GM12878 (cell line): ENCODE data around the gene SCN4A. TPM values are rescaled to one million over a fixed set of nuclear protein-coding genes. Genes with fewer than 3 reads are reported as not detected.

Experiments
- ATAC-seq: fragments of 200-7000 bp; cut with Tn5 transposase; 3 replicates; pipeline ENCODE4 v1.9.1; 2020; ENCODE audit warnings: mild to moderate bottlenecking, moderate library complexity
- BruUV-seq: library from RNA; stranded (reverse); fragments of 400-500 nt; replicated peaks from 2 replicates; lab custom pipeline; 2021; lab: Mats Ljungman, UMichigan
- CTCF ChIA-PET: fragments of 300-600 bp; sonication (Branson Sonifier 250); formaldehyde crosslinking; extraction: SDS; loops from one replicate; lab custom pipeline; 2021; ENCODE audit warnings: inconsistent platforms; lab: Yijun Ruan, JAX
- POLR2A ChIA-PET: fragments of 350-600 bp; formaldehyde crosslinking; extraction: SDS; loops from one replicate; lab custom pipeline; 2021; ENCODE audit warnings: inconsistent platforms; lab: Charles Lee
- RAD21 ChIA-PET: fragments of 300-600 bp; sonication (Branson Sonifier 250); formaldehyde crosslinking; loops from one replicate; lab custom pipeline; 2023; ENCODE audit warnings: antibody characterized with exemption; ENCODE audit not compliant: unreplicated experiment; lab: Charles Lee
- SMC1A ChIA-PET: fragments of 300-600 bp; sonication (Branson Sonifier 250); formaldehyde crosslinking; loops from one replicate; lab custom pipeline; 2023; ENCODE audit not compliant: unreplicated experiment, uncharacterized antibody; lab: Charles Lee
- DNase-seq: peaks from one replicate; pipeline ENCODE4 v3.0.0-alpha.2; 2011; ENCODE audit warnings: low read depth, low spot score
- FAIRE-seq: peaks from 3 replicates; lab custom pipeline; 2011; peaks lifted over from hg19 to GRCh38; lab: Jason Lieb, UNC
- H2AFZ ChIP-seq: 2 replicates; pipeline ENCODE4 v1.6.0; 2011; ENCODE audit warnings: low read depth, low read length, control low read depth; ENCODE audit not compliant: control insufficient read depth
- H3K27ac ChIP-seq: 2 replicates; pipeline ENCODE4 v1.5.1; 2011; ENCODE audit warnings: control low read depth; ENCODE audit not compliant: control insufficient read depth, insufficient read depth
- H3K27me3 ChIP-seq, 2 experiments: replicated peaks in 1 of 2; 2 replicates each; pipeline versions ENCODE4 v1.6.0 to v1.6.1; 2011; ENCODE audit warnings: low read length in 1 of 2; ENCODE audit not compliant: control insufficient read depth in 2 of 2, insufficient read depth in 2 of 2
- H3K36me3 ChIP-seq, 2 experiments: 2 replicates each; pipeline ENCODE4 v1.5.1; 2011; ENCODE audit warnings: low read length in 1 of 2; ENCODE audit not compliant: control insufficient read depth in 2 of 2, insufficient read depth in 2 of 2
- H3K4me1 ChIP-seq: 2 replicates; pipeline ENCODE4 v1.6.1; 2011; ENCODE audit warnings: mild to moderate bottlenecking, low read length, moderate library complexity, mixed read lengths; ENCODE audit not compliant: control insufficient read depth, insufficient read depth
- H3K4me2 ChIP-seq: 2 replicates; pipeline ENCODE4 v1.6.0; 2011; ENCODE audit warnings: control low read depth; ENCODE audit not compliant: control insufficient read depth, insufficient read depth
- H3K4me3 ChIP-seq: fragments of 200-600 bp; sonication (generic); 2 replicates; pipeline ENCODE4 v1.5.1; 2016
- H3K79me2 ChIP-seq: 2 replicates; pipeline ENCODE4 v1.6.0; 2011; ENCODE audit warnings: low read length; ENCODE audit not compliant: control insufficient read depth, insufficient read depth
- H3K9ac ChIP-seq: 2 replicates; pipeline ENCODE4 v1.8.0; 2011; ENCODE audit warnings: low read length, control low read depth, mixed read lengths; ENCODE audit not compliant: control insufficient read depth, insufficient read depth
- H3K9me3 ChIP-seq: replicated peaks from 3 replicates; pipeline ENCODE4 v1.5.1; 2011; ENCODE audit warnings: mild to moderate bottlenecking, low read length; ENCODE audit not compliant: control insufficient read depth, insufficient read depth
- H4K20me1 ChIP-seq: 2 replicates; pipeline ENCODE4 v1.6.0; 2011; ENCODE audit not compliant: control insufficient read depth, insufficient read depth
- BCL3 ChIP-seq: IDR thresholded peaks from 2 replicates; pipeline ENCODE4 v1.6.1; 2011; ENCODE audit warnings: borderline replicate concordance, low read depth, mild to moderate bottlenecking, moderate library complexity, low read length; ENCODE audit not compliant: insufficient read depth, poor library complexity, severe bottlenecking
- DPF2 ChIP-seq: fragments of 450-650 bp; IDR thresholded peaks from 2 replicates; pipeline ENCODE4 v1.6.1; 2017; ENCODE audit warnings: mild to moderate bottlenecking
- HDAC2 ChIP-seq: fragments of 200-600 bp; sonication (generic); IDR thresholded peaks from 2 replicates; pipeline ENCODE4 v1.6.1; 2017
- IRF4 ChIP-seq: IDR thresholded peaks from 2 replicates; pipeline ENCODE4 v1.6.1; 2011; ENCODE audit warnings: low read depth, low read length
- KLF5 ChIP-seq: fragments of 450-650 bp; IDR thresholded peaks from 2 replicates; pipeline ENCODE4 v1.6.1; 2014; ENCODE audit warnings: mild to moderate bottlenecking; ENCODE audit not compliant: partially characterized antibody
- TCF3 ChIP-seq: IDR thresholded peaks from 2 replicates; pipeline ENCODE4 v1.6.1; 2012; ENCODE audit warnings: low read depth, mild to moderate bottlenecking, low read length, borderline replicate concordance; ENCODE audit not compliant: insufficient read depth
- ZZZ3 ChIP-seq: IDR thresholded peaks from 2 replicates; pipeline ENCODE4 v1.6.1; 2011; ENCODE audit warnings: low read depth; ENCODE audit not compliant: control insufficient read depth, insufficient read length
- WGBS: methylation state at CpG from one replicate; pipeline ENCODE4 v1.1.6; 2016; ENCODE audit warnings: low lambda C conversion rate; ENCODE audit not compliant: insufficient replicate concordance, insufficient coverage; ENCODE audit errors: missing lambda C conversion rate; 5-methylcytosine and 5-hydroxymethylcytosine counted together
- in situ Hi-C: fragments of 300-500 bp; cut with MboI; formaldehyde crosslinking; loops from 9 replicates; pipeline ENCODE4 v1.14.3; 2018; ENCODE audit warnings: mixed read lengths
- intact Hi-C: fragments of 100-400 bp; cut with micrococcal nuclease; formaldehyde crosslinking; loops from one replicate; pipeline ENCODE4 v1.14.2; 2022; ENCODE audit not compliant: unreplicated experiment
- polyA plus RNA-seq, 11 experiments: library from polyadenylated mRNA; depleted of rRNA in 4 of 11; unstranded in 6 of 11; stranded (reverse) in 5 of 11; fragments of >200 nt; fragmentation: Nextera tagmentation in 4 of 11; fragmentation: Illumina TruSeq in 1 of 11; extraction: Ambion mirVana in 4 of 11; extraction: Trizol in 1 of 11; gene quantifications; 1 replicate in 1 of 11; 2 replicates in 10 of 11; pipeline versions ENCODE4 v1.2.1 to v1.2.3, GENCODE V29; 2011 to 2016; ENCODE audit warnings: inconsistent platforms in 2 of 11, missing spikeins in 2 of 11, low read depth in 1 of 11
- total RNA-seq, 4 experiments: library from RNA; depleted of rRNA in 3 of 4; stranded (reverse); fragments of >200 nt in 3 of 4; fragmentation: Illumina TruSeq in 1 of 4; extraction: Trizol in 1 of 4; gene quantifications; 2 replicates each; pipeline versions ENCODE4 v1.2.1 to v1.2.3, GENCODE V29; 2013 to 2021
- TF ChIP-seq, protein P1 (sequence below): fragments of 450-650 bp; formaldehyde crosslinking; IDR thresholded peaks from 2 replicates; pipeline ENCODE4 v1.4.0; 2020; ENCODE audit warnings: mild to moderate bottlenecking, moderate library complexity

The SCN4A gene
- total and polyA plus RNA-seq, 10 of the 15 experiments (the other 5 are each of a cell fraction or from before 2014, with no cell fraction given): under 0.01 to 0.15 (median 0.07) TPM; not detected in 4

DNA sequence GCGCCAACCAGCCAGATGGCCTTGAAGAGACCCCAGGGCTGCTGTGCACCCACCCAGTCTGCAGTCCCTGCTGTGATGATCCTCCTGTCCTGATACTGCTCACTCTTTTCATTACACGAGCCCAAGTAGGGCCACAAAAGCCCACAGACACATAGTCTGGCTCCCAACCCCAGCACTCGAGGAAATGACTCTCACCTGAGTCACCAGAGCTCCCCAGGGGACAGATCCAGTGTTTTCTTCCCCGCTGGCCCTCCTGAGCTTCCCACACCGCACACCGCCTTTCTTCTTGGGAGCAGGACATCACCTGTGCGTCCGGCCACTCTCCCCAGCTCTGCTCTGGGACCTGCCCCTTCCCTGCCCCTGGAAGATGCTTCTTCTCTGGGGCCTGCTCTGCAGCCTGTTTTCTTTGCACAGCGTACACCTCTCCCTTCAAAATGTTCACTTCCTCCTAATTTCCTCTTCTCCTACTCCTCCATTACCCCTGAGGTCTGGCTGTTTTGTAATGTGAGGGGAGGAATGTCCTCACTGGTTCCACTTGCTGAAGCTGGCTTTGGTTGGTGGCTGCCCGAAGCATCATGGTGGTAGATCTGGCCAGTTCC is 2.0 kb upstream of the SCN4A start (continued):
- TF ChIP-seq, protein P1, sequence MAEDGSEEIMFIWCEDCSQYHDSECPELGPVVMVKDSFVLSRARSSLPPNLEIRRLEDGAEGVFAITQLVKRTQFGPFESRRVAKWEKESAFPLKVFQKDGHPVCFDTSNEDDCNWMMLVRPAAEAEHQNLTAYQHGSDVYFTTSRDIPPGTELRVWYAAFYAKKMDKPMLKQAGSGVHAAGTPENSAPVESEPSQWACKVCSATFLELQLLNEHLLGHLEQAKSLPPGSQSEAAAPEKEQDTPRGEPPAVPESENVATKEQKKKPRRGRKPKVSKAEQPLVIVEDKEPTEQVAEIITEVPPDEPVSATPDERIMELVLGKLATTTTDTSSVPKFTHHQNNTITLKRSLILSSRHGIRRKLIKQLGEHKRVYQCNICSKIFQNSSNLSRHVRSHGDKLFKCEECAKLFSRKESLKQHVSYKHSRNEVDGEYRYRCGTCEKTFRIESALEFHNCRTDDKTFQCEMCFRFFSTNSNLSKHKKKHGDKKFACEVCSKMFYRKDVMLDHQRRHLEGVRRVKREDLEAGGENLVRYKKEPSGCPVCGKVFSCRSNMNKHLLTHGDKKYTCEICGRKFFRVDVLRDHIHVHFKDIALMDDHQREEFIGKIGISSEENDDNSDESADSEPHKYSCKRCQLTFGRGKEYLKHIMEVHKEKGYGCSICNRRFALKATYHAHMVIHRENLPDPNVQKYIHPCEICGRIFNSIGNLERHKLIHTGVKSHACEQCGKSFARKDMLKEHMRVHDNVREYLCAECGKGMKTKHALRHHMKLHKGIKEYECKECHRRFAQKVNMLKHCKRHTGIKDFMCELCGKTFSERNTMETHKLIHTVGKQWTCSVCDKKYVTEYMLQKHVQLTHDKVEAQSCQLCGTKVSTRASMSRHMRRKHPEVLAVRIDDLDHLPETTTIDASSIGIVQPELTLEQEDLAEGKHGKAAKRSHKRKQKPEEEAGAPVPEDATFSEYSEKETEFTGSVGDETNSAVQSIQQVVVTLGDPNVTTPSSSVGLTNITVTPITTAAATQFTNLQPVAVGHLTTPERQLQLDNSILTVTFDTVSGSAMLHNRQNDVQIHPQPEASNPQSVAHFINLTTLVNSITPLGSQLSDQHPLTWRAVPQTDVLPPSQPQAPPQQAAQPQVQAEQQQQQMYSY (CRISPR knock-in tag): no peak
- TF ChIP-seq HDAC2 (no peak), KLF5 (no peak), TCF3 (no peak)

GRCh38 chr17:63973930-63974593 is 1.3 kb upstream of the SCN4A start:
- H3K9me3 ChIP-seq: no peaks in the 10 kb centered on the region
- no peak for DNase-seq
- intact Hi-C loops: no loop called here
- H3K4me3 ChIP-seq: no peak overlapping the region
- H4K20me1 ChIP-seq: no peaks in the 10 kb centered on the region
- ChIA-PET CTCF (interaction anchor here (1.3 to 2.1 kb wide), 3 partner anchors 23 to 85 kb away, joined by 4 to 6 read pairs (median 4); no protein-coding TSS in a partner anchor), SMC1A (no interaction called here), RAD21 (no interaction called here), POLR2A (no interaction called here)
- no peaks in the 10 kb centered on the region for H3K36me3 ChIP-seq
- H3K4me2 ChIP-seq: no peak overlapping the region
- H3K27me3 ChIP-seq: peaks cover 0 to 2% of the 10 kb centered on the region in 2 experiments; a peak in 1 of 4 replicates
- H2AFZ ChIP-seq: no peak overlapping the region
- H3K4me1 ChIP-seq: no peaks in the 10 kb centered on the region
- H3K27ac ChIP-seq: no peak overlapping the region
- no peak for FAIRE-seq
- H3K79me2 ChIP-seq: no peaks in the 10 kb centered on the region
- in situ Hi-C loops: no loop called here
- no peak overlapping the region for H3K9ac ChIP-seq
- TF ChIP-seq DPF2 (no peak), BCL3 (peak; percentile 87), IRF4 (no peak), ZZZ3 (no peak)
- TF ChIP-seq, all 136 proteins: peak for 1
- WGBS: 36% methylated on average over 12 of the region's 12 CpGs
- BruUV-seq: no TSS peak
- no peak for ATAC-seq
